ENCODE measurements around the gene CRACR2A. TPM values are rescaled to one million over a fixed set of nuclear protein-coding genes. Genes with fewer than 3 reads are reported as not detected.
A peak's percentile ranks its signal among the peaks of the same experiment; 100 is the strongest.

Gene CRACR2A
- total and polyA plus RNA-seq, 3 experiments from 2014 or later, result 23.3 to 27.9 (median 27.3) TPM

DNA sequence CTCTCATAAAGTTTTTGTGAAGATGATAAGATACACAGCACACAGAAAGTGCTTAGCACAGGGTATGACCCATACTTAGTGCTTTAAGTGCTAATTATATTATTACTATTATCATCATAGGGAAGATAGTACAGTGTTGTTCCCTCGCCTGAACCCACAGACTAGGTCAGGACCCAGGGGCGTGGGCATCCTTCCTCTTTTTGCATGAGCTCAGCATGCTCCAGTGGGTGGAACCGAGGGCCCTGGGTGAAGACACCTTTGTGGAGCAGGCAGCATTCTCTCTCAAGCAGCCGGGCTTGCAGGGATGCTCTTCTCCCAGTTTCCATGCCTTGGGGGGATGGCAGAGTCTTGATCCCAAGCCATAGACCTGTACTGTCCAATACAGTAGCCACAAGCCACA lies 34.8 kb downstream of the CRACR2A start:
- Mint-ChIP-seq H3K27me3 (no peaks in the 10 kb centered on the region), H3K9me3 (peaks cover 0 to 11% (median 8%) of the 10 kb centered on the region in 5 donors), H3K4me3 (no peak overlapping the region), H3K27ac (no peak overlapping the region), H3K36me3 (peaks cover 19 to 63% (median 39%) of the 10 kb centered on the region in 3 donors), H3K4me1 (peaks cover 3 to 38% (median 23%) of the 10 kb centered on the region in 3 donors)
- Histone ChIP-seq H3K27ac (ENCODE audit: low read depth, low read length) (no peak overlapping the region), H3K36me3 (ENCODE audit: insufficient read depth, low read length) (no peaks in the 10 kb centered on the region), H3K4me3 (ENCODE audit: low read length) (no peak overlapping the region), H3K9me3 (ENCODE audit: low read length) (no peaks in the 10 kb centered on the region), H3K4me1 (ENCODE audit: insufficient read depth, low read length) (no peaks in the 10 kb centered on the region), H3K27me3 (ENCODE audit: insufficient read depth, low read length, poor library complexity, severe bottlenecking) (no peaks in the 10 kb centered on the region)
- DNase-seq, result no peak
- ChIA-PET POLR2A (no interaction called here), CTCF (no interaction called here)

- no peaks in the 10 kb centered on the region for H3K4me1 ChIP-seq (ENCODE audit: insufficient read depth, low read length)
- H3K9me3 ChIP-seq (ENCODE audit: low read length), result no peaks in the 10 kb centered on the region
- Mint-ChIP-seq H3K36me3 (peaks cover 14 to 64% (median 33%) of the 10 kb centered on the region in 3 donors), H3K4me1 (peaks cover 3 to 38% (median 23%) of the 10 kb centered on the region in 3 donors), H3K9me3 (peaks cover 0 to 4% (median 2%) of the 10 kb centered on the region in 5 donors), H3K4me3 (no peak overlapping the region), H3K27ac (peak overlapping the region in 2 of 8 donors; percentile 6 to 60), H3K27me3 (no peaks in the 10 kb centered on the region)
- peaks cover 3% of the 10 kb centered on the region for H3K36me3 ChIP-seq (ENCODE audit: insufficient read depth, low read length)
- H3K4me3 ChIP-seq (ENCODE audit: low read length), result no peak overlapping the region
- ChIA-PET POLR2A (interaction anchor here (0.9 kb wide), 1 partner anchor 11 kb away, joined by 3 read pairs; no protein-coding TSS in a partner anchor), CTCF (no interaction called here)
- no peaks in the 10 kb centered on the region for H3K27me3 ChIP-seq (ENCODE audit: insufficient read depth, low read length, poor library complexity, severe bottlenecking)
- H3K27ac ChIP-seq (ENCODE audit: low read depth, low read length), result no peak overlapping the region
- no peak for DNase-seq
Observed at GRCh38 chr12:3717283-3717898, 35.5 kb downstream of the CRACR2A start.

- no peak for DNase-seq
- H3K27ac ChIP-seq (ENCODE audit: low read depth, low read length), result no peak overlapping the region
- Mint-ChIP-seq H3K4me3 (no peak overlapping the region), H3K27ac (peak overlapping the region in 2 of 8 donors; percentile 12 to 58), H3K4me1 (peaks cover 8 to 43% (median 27%) of the 10 kb centered on the region in 3 donors), H3K36me3 (peaks cover 21 to 75% (median 25%) of the 10 kb centered on the region in 3 donors), H3K27me3 (no peaks in the 10 kb centered on the region), H3K9me3 (no peaks in the 10 kb centered on the region)
- H3K4me1 ChIP-seq (ENCODE audit: insufficient read depth, low read length), result no peaks in the 10 kb centered on the region
- H3K4me3 ChIP-seq (ENCODE audit: low read length), result no peak overlapping the region
- peaks cover 4% of the 10 kb centered on the region for H3K36me3 ChIP-seq (ENCODE audit: insufficient read depth, low read length)
- no peaks in the 10 kb centered on the region for H3K27me3 ChIP-seq (ENCODE audit: insufficient read depth, low read length, poor library complexity, severe bottlenecking)
- ChIA-PET POLR2A (no interaction called here), CTCF (no interaction called here)
- no peaks in the 10 kb centered on the region for H3K9me3 ChIP-seq (ENCODE audit: low read length)
Observed at GRCh38 chr12:3715999-3716398, 36.9 kb downstream of the CRACR2A start.

- DNase-seq, result no peak
- H3K4me3 Mint-ChIP-seq, result no peak overlapping the region
- POLR2A ChIA-PET, result no interaction called here
Observed at GRCh38 chr12:3713947-3714346, 39.0 kb downstream of the CRACR2A start.

DNA sequence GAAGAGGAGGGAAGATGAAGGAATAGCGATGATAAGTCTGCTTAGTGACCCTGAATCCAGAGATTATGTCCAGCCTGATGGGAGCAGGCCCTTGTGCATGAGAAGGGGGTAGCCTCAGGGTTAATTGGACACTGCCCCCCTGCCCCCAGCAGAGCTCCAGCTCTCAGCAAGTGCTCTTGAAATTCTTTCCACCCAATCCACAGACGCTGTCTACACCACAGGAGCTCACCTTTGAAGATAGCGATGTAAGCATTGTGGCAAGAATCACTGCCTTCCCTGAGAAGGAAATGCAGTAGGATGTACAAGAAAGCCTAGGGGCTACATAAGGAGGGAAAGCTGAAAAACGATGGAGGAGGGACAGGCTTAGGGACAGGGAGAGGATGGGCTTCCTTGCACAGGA lies 39.4 kb downstream of the CRACR2A start:
- Histone ChIP-seq H3K27ac (ENCODE audit: low read depth, low read length) (no peak overlapping the region), H3K27me3 (ENCODE audit: insufficient read depth, low read length, poor library complexity, severe bottlenecking) (no peaks in the 10 kb centered on the region), H3K4me1 (ENCODE audit: insufficient read depth, low read length) (no peaks in the 10 kb centered on the region), H3K36me3 (ENCODE audit: insufficient read depth, low read length) (peaks cover 4% of the 10 kb centered on the region), H3K9me3 (ENCODE audit: low read length) (no peaks in the 10 kb centered on the region), H3K4me3 (ENCODE audit: low read length) (no peak overlapping the region)
- Mint-ChIP-seq H3K27me3 (no peaks in the 10 kb centered on the region), H3K9me3 (no peaks in the 10 kb centered on the region), H3K4me3 (no peak overlapping the region), H3K4me1 (peaks cover 5 to 35% (median 24%) of the 10 kb centered on the region in 3 donors), H3K27ac (peak overlapping the region in 1 of 8 donors; percentile 31), H3K36me3 (peaks cover 11 to 79% (median 19%) of the 10 kb centered on the region in 3 donors)
- ChIA-PET CTCF (no interaction called here), POLR2A (no interaction called here)
- DNase-seq, result no peak

More at GRCh38 chr12:3713947-3714346, 39.0 kb downstream of the CRACR2A start:
- H3K9me3 ChIP-seq (ENCODE audit: low read length), result no peaks in the 10 kb centered on the region
- Mint-ChIP-seq H3K4me1 (peaks cover 8 to 35% (median 20%) of the 10 kb centered on the region in 3 donors), H3K27ac (peak overlapping the region in 1 of 8 donors; percentile 56), H3K9me3 (no peaks in the 10 kb centered on the region), H3K27me3 (no peaks in the 10 kb centered on the region), H3K36me3 (peaks cover 15 to 79% (median 22%) of the 10 kb centered on the region in 3 donors)
- H3K27ac ChIP-seq (ENCODE audit: low read depth, low read length), result no peak overlapping the region
- H3K36me3 ChIP-seq (ENCODE audit: insufficient read depth, low read length), result peaks cover 4% of the 10 kb centered on the region
- CTCF ChIA-PET, result no interaction called here
- no peaks in the 10 kb centered on the region for H3K27me3 ChIP-seq (ENCODE audit: insufficient read depth, low read length, poor library complexity, severe bottlenecking)
- no peaks in the 10 kb centered on the region for H3K4me1 ChIP-seq (ENCODE audit: insufficient read depth, low read length)
- no peak overlapping the region for H3K4me3 ChIP-seq (ENCODE audit: low read length)

DNA sequence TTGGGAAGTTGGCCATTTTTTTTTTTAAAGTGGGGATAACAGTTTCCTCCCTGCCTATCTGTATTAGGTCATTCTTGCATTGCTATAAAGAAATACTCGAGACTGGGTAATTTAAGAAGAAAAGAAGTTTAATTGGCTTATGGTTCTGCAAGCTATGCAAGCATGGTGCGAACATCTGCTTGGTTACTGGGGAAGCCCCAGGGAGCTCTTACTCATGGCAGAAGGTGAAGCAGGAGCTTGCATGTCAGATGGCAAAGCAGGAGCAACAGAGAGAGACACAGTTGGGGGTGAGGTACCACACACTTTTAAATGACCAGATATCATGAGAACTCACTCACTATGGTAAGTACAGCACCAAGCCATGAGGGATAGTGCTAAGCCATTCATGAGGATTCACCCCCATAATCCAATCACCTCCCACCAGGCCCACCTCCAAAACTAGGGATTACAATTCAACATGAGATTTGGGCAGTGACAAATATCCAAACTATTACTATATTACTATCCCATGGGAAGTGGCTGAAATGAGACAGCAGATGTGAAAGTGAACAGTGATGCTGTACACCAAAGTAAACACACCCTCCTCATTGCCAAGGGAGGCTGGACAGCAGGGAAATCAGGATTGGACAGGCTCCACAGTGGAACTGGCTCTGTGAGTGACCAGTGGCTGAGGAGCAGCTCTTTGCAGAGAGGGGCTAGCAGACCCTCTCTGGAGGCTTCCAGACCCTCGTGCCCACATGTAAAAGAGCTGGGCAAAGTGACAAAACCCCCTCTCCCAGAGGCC lies 40.5 kb downstream of the CRACR2A start:
- H3K36me3 Mint-ChIP-seq, result peaks cover 7 to 72% (median 18%) of the 10 kb centered on the region in 3 donors
- no peak for DNase-seq
- ChIA-PET POLR2A (no interaction called here), CTCF (no interaction called here)
- Histone ChIP-seq H3K27me3 (ENCODE audit: insufficient read depth, low read length, poor library complexity, severe bottlenecking) (no peaks in the 10 kb centered on the region), H3K27ac (ENCODE audit: low read depth, low read length) (no peak overlapping the region), H3K9me3 (ENCODE audit: low read length) (no peaks in the 10 kb centered on the region), H3K4me1 (ENCODE audit: insufficient read depth, low read length) (no peaks in the 10 kb centered on the region), H3K4me3 (ENCODE audit: low read length) (no peak overlapping the region), H3K36me3 (ENCODE audit: insufficient read depth, low read length) (peaks cover 4% of the 10 kb centered on the region)
- no peak overlapping the region for H3K4me3 Mint-ChIP-seq
- H3K27me3 Mint-ChIP-seq, result no peaks in the 10 kb centered on the region
- peaks cover 5 to 34% (median 26%) of the 10 kb centered on the region in 3 donors for H3K4me1 Mint-ChIP-seq
- H3K9me3 Mint-ChIP-seq, result no peaks in the 10 kb centered on the region
- peak overlapping the region in 4 of 8 donors; percentile 17 to 78 (median 52) for H3K27ac Mint-ChIP-seq

DNA sequence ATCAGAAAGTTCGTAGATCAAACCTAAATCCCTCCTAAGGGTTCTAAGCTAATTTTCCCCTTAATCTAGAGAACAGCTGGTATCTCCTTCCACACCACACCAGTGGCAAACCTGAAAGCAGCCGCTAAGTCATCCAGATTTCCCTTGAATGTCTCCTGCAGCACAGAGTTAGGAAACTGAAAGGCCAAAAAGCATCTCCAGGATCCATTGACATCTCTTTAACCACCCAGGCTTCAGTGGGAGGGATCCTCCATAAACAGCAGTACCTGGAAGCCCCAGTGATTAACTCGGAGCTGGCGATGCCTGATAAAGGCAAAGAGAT lies 47.6 kb downstream of the CRACR2A start:
- DNase-seq, result no peak
- no peaks in the 10 kb centered on the region for H3K36me3 ChIP-seq (ENCODE audit: insufficient read depth, low read length)
- H3K9me3 Mint-ChIP-seq, result peaks cover 0 to 14% (median 9%) of the 10 kb centered on the region in 5 donors
- ChIA-PET POLR2A (no interaction called here), CTCF (no interaction called here)
- no peak overlapping the region for H3K4me3 ChIP-seq (ENCODE audit: low read length)
- H3K27me3 ChIP-seq (ENCODE audit: insufficient read depth, low read length, poor library complexity, severe bottlenecking), result no peaks in the 10 kb centered on the region
- H3K4me3 Mint-ChIP-seq, result no peak overlapping the region
- H3K27me3 Mint-ChIP-seq, result no peaks in the 10 kb centered on the region
- H3K27ac Mint-ChIP-seq, result peak overlapping the region in 5 of 8 donors; percentile 41 to 92 (median 47)
- no peaks in the 10 kb centered on the region for H3K4me1 ChIP-seq (ENCODE audit: insufficient read depth, low read length)
- H3K27ac ChIP-seq (ENCODE audit: low read depth, low read length), result no peak overlapping the region
- peaks cover 19 to 57% (median 20%) of the 10 kb centered on the region in 3 donors for H3K36me3 Mint-ChIP-seq
- H3K9me3 ChIP-seq (ENCODE audit: low read length), result no peaks in the 10 kb centered on the region
- peaks cover 28 to 62% (median 50%) of the 10 kb centered on the region in 3 donors for H3K4me1 Mint-ChIP-seq
